Omental fat pad (tissue), 4 donors: ENCODE data around the gene RTL10. TPM values are rescaled to one million over a fixed set of nuclear protein-coding genes. Genes with fewer than 3 reads are reported as not detected.

ENCODE experiments used
- ATAC-seq: fragments of 150-250 bp; one replicate; pipeline ENCODE4 v1.9.1; 2016; ENCODE audit warnings: mild to moderate bottlenecking, moderate library complexity; ENCODE audit not compliant: low FRiP score
- DNase-seq: peaks from one replicate; pipeline ENCODE4 v3.0.0-alpha.2; 2019; ENCODE audit warnings: low spot score
- total RNA-seq, 4 donors: library from RNA; depleted of rRNA; stranded (reverse); fragments of >200 nt; gene quantifications; one replicate each; pipeline ENCODE4 v1.1.0, GENCODE V29; 2016
- TF ChIP-seq, protein P1 (sequence below), 3 donors: fragments of 450-650 bp; IDR thresholded peaks; one replicate each; pipeline ENCODE4 v1.5.1; 2016 to 2017; ENCODE audit warnings: antibody characterized with exemption in 3 of 3, mild to moderate bottlenecking in 3 of 3, moderate library complexity in 2 of 3

RTL10 gene
- total RNA-seq, 4 donors from 2014 or later = 7.6 to 12.6 (median 10.4) TPM

- ATAC-seq (no peak), DNase-seq (no peak)
- TF ChIP-seq, protein P1, sequence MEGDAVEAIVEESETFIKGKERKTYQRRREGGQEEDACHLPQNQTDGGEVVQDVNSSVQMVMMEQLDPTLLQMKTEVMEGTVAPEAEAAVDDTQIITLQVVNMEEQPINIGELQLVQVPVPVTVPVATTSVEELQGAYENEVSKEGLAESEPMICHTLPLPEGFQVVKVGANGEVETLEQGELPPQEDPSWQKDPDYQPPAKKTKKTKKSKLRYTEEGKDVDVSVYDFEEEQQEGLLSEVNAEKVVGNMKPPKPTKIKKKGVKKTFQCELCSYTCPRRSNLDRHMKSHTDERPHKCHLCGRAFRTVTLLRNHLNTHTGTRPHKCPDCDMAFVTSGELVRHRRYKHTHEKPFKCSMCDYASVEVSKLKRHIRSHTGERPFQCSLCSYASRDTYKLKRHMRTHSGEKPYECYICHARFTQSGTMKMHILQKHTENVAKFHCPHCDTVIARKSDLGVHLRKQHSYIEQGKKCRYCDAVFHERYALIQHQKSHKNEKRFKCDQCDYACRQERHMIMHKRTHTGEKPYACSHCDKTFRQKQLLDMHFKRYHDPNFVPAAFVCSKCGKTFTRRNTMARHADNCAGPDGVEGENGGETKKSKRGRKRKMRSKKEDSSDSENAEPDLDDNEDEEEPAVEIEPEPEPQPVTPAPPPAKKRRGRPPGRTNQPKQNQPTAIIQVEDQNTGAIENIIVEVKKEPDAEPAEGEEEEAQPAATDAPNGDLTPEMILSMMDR (IDR thresholded peaks at IDR 0.05) = no peak
Observed at GRCh38 chr22:19819911-19820879, 34.5 kb downstream of the RTL10 start.

DNA sequence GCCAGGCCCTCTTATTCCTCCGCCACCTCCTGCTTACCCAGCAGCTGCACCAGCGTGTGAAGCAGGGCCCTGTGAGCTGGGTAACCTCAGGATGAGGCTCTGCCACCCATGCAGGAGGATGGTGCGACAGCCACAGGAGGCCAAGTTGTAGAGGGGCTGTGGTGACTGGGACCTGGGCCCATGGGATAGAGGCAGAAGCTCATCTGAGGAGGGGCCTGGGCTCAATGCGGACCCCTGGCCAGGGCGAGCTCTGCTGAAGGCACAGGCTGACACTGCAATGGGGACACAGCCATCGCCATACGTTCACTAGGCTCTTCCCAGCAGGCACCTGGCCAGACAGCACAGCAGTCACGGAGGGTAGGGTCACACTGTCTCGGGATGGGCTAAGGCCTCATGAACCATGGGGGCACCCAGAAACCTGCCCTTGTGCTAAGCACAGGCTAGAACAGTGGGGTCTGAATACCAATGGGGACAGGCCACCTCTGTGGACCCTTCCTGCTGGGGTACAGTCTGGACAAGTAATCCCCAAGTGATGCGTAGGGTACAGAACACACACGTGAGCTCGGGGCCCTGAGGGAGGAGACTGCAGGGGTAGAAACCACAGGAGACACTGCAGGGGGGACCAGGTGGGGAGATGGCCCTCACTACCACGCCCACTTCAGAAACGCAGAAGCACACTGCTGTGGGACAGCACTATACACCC is 35.3 kb downstream of the RTL10 start:
- TF ChIP-seq, protein P1 (IDR thresholded peaks at IDR 0.05) = no peak
- ATAC-seq (no peak), DNase-seq (no peak)

- ATAC-seq (no peak), DNase-seq (no peak)
- TF ChIP-seq, protein P1 (IDR thresholded peaks at IDR 0.05) = no peak
Observed at GRCh38 chr22:19818324-19819207, 36.1 kb downstream of the RTL10 start.

- TF ChIP-seq, protein P1 (IDR thresholded peaks at IDR 0.05) = no peak
- no peak for ATAC-seq
- DNase-seq = no peak
Observed at GRCh38 chr22:19816372-19817119, 38.1 kb downstream of the RTL10 start.

DNA sequence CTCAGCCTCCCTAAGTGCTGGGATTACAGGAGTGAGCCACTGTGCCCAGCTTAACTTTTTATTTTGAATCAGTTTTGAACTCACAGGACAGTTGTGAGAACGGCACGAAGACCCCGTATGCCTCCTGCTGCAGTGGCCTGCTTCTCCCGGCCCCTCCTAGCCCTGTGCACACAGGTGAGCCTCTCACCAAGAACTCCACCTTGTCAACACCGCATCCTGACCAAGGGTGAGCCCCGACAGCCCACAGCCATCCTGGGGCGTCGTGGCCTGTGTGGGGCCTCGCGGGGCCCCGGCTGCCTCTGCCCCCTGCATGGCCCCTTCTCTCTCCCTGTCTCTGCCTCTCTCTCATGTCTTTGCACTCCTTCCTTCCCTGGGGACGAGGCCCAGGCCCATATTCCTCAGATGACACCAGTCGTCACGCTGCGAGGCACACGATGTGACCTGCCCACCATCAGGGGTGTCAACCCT is 38.8 kb downstream of the RTL10 start:
- ATAC-seq (no peak), DNase-seq (no peak)
- TF ChIP-seq, protein P1 (IDR thresholded peaks at IDR 0.05) = no peak
